Lower leg skin (tissue), 4 donors: Measurements from ENCODE around the gene MAST3. TPM values are rescaled to one million over a fixed set of nuclear protein-coding genes. Genes with fewer than 3 reads are reported as not detected.

Experiments used
- DNase-seq, 2 donors: peaks; one replicate each; pipeline ENCODE4 v3.0.0-alpha.2; 2019; ENCODE audit warnings: low spot score in 2 of 2
- H3K4me3 ChIP-seq: fragments of 200-600 bp; sonication (generic); 2 replicates; pipeline ENCODE4 v1.5.1; 2017; ENCODE audit warnings: mild to moderate bottlenecking, low read depth; ENCODE audit not compliant: poor library complexity, severe bottlenecking
- POLR2A ChIP-seq, 2 donors: fragments of 450-650 bp; IDR thresholded peaks; one replicate each; pipeline ENCODE4 v1.6.1; 2016 to 2017; ENCODE audit warnings: antibody characterized with exemption in 2 of 2, mild to moderate bottlenecking in 1 of 2, moderate library complexity in 1 of 2
- WGBS, 2 donors: methylation state at CpG; one replicate each; pipeline ENCODE4 v1.1.5; 2018; 5-methylcytosine and 5-hydroxymethylcytosine counted together
- intact Hi-C: fragments of 100-400 bp; cut with DNase I; formaldehyde crosslinking; loops from one replicate; pipeline ENCODE4 v1.15.0; 2023; ENCODE audit warnings: low total_unique reads
- total RNA-seq, 4 donors: library from RNA; depleted of rRNA; stranded (reverse); fragments of >200 nt; gene quantifications; one replicate each; pipeline ENCODE4 v1.1.0, GENCODE V29; 2016
- TF ChIP-seq, protein P1 (sequence below), 3 donors: fragments of 450-650 bp; IDR thresholded peaks; one replicate each; pipeline ENCODE4 v1.5.1; 2016; ENCODE audit warnings: antibody characterized with exemption in 3 of 3, mild to moderate bottlenecking in 3 of 3, moderate library complexity in 2 of 3

Gene MAST3
- total RNA-seq, 4 donors from 2014 or later: 12.9 to 19.8 (median 17.0) TPM

DNA sequence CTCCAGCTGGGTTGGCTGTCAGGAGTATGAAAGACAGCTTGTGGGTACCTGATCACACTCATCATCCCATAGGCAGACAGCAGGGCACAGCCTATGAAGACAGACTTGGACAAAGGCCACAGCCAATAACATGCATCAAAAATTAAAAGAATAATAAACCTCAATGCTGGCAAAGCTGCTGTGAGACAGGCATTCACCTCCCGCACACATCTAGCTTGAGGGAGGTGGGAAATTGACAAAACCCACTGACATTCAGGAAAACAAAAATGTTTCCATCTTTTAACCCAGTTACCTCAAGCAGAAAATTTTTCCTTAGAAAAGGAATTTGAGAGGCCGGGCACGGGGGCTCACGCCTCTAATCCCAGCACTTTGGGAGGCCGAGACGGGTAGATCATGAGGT, 25.2 kb upstream of the MAST3 start:
- WGBS, 2 donors: 77 to 86% methylated on average over 6 of the region's 6 CpGs
- no peak for DNase-seq
- no peak for TF ChIP-seq POLR2A (IDR thresholded peaks at IDR 0.05)
- TF ChIP-seq, protein P1, sequence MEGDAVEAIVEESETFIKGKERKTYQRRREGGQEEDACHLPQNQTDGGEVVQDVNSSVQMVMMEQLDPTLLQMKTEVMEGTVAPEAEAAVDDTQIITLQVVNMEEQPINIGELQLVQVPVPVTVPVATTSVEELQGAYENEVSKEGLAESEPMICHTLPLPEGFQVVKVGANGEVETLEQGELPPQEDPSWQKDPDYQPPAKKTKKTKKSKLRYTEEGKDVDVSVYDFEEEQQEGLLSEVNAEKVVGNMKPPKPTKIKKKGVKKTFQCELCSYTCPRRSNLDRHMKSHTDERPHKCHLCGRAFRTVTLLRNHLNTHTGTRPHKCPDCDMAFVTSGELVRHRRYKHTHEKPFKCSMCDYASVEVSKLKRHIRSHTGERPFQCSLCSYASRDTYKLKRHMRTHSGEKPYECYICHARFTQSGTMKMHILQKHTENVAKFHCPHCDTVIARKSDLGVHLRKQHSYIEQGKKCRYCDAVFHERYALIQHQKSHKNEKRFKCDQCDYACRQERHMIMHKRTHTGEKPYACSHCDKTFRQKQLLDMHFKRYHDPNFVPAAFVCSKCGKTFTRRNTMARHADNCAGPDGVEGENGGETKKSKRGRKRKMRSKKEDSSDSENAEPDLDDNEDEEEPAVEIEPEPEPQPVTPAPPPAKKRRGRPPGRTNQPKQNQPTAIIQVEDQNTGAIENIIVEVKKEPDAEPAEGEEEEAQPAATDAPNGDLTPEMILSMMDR (IDR thresholded peaks at IDR 0.05): no peak
- intact Hi-C loops: no loop called here
- no peak overlapping the region for H3K4me3 ChIP-seq

DNA sequence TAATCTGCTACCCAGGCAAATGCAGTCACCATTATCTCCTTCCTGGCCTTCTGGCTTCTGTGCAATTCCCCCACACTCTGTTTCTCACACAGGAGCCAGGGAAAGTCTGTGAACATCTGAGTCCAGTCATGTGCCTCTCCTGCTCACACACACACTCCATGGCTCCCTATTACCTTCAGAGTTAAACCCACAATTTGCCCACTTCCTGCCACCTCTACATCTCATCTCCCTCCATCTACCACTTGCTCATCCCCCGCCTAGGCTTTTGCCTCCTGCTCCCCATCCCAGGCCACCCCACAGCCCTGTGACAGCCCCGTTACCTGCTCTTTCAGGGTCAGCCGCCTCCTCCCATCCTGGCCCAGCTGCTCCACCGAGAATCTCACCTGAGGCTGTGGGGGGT, 24.4 kb upstream of the MAST3 start:
- WGBS, 2 donors: 72 to 77% methylated on average over 4 of the region's 4 CpGs
- no peak for DNase-seq
- no peak for TF ChIP-seq POLR2A (IDR thresholded peaks at IDR 0.05)
- TF ChIP-seq, protein P1 (IDR thresholded peaks at IDR 0.05): no peak
- intact Hi-C loops: no loop called here
- no peak overlapping the region for H3K4me3 ChIP-seq

DNA sequence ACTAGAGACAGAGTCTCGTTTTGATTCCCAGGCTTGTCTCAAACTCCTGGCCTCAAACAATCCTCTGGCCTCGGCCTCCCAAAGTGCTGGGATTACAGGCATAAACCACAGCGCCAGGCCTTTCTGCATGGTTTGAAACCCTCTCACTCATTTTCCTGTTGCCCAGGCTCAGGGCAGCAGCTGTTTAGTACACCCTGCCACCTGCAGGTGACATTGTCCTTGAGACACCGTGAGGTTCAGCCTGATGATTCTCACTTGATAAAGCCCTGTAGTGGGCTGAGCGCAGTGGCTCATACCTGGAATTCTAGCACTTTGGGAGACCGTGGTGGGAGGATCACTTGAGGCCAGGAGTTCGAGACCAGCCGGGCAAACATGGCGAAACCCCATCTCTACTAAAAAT, 23.4 kb upstream of the MAST3 start:
- no peak overlapping the region for H3K4me3 ChIP-seq
- WGBS, 2 donors: 76 to 82% methylated on average over 9 of the region's 9 CpGs
- TF ChIP-seq, protein P1 (IDR thresholded peaks at IDR 0.05): no peak
- TF ChIP-seq POLR2A (IDR thresholded peaks at IDR 0.05): no peak
- intact Hi-C loops: no loop called here
- DNase-seq: no peak

DNA sequence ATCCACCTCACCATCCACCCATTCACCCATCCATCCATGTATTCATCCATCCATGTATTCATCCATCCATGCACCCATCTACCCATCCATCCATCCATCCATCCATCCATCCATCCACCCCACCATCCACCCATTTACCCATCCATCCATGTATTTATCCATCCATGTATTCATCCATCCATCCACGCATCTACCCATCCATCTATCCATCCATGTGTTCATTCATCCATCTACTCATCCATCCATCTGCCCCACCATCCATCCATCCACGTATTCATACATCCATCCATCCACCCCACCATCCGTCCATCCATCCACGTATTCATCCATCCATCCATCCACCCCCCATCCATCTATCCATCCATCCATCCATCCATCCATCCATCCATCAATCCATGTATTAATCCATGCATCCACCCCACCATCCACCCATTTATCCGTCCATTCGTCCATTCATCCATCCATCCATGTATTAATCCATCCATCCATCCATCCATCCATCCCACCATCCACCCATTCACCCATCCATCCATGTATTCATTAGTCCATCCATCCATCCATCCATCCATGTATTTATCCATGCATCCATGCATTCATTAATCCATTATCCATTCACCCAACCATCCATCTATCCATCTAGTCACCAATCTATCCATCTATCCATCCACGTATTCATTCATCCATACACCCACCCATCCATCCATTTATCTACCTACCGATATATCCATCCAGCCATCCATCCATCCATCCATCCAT, 13.5 kb upstream of the MAST3 start:
- H3K4me3 ChIP-seq: no peak overlapping the region
- DNase-seq: no peak
- TF ChIP-seq, protein P1 (IDR thresholded peaks at IDR 0.05): no peak
- TF ChIP-seq POLR2A (IDR thresholded peaks at IDR 0.05): no peak
- intact Hi-C loops: no loop called here
- 77 to 86% methylated on average over 8 of the region's 8 CpGs for WGBS, 2 donors

DNA sequence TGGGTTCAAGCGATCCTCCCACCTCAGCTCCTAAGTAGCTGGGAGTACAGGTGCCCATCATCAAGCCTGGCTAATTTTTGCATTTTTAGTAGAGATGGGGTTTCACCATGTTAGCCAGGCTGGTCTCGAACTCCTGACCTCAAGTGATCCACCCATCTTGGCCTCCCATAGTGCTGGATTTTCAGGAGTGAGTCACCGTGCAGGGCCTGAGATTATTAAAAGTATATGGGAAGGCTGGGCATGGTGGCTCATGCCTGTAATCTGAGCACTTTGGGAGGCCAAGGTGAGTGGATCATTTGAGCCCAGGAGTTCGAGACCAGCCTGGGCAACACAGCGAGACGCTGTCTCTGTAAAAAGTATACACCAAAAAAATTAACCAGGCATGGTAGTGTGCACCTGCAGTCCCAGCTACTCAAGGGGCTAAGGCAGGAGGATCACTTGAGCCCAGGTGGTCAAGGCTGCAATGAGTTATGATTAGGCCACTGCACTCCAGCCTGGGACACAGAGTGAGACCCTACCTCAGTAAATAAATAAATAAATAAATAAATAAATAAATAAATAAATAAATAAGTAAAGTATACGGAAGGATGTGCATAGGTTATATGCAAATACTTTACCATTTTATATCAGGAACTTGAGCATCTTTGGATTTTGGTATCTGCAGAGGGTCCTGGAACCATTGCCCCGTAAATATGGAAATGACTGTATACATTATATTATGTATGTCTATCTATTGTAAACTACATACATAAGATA, 11.7 kb upstream of the MAST3 start:
- 78 to 81% methylated on average over 8 of the region's 8 CpGs for WGBS, 2 donors
- intact Hi-C loops: no loop called here
- no peak for DNase-seq
- no peak overlapping the region for H3K4me3 ChIP-seq
- TF ChIP-seq, protein P1 (IDR thresholded peaks at IDR 0.05): no peak
- no peak for TF ChIP-seq POLR2A (IDR thresholded peaks at IDR 0.05)
